ENCODE measurements around the gene PERCC1. TPM values are rescaled to one million over a fixed set of nuclear protein-coding genes. Genes with fewer than 3 reads are reported as not detected.

The PERCC1 gene
- total RNA-seq, 3 donors from 2014 or later = 0.22 to 0.29 TPM; not detected in 1

GRCh38 chr16:1445518-1446203 is 14.8 kb downstream of the PERCC1 start:
- Mint-ChIP-seq H3K9me3 (no peaks in the 10 kb centered on the region), H3K36me3 (ENCODE audit: insufficient read depth) (peaks cover 2% of the 10 kb centered on the region), H3K4me1 (ENCODE audit: low read depth) (no peaks in the 10 kb centered on the region), H3K4me3 (no peak overlapping the region), H3K27me3 (ENCODE audit: low read depth) (no peaks in the 10 kb centered on the region)
- ATAC-seq (no peak), DNase-seq (no peak)

- DNase-seq (no peak), ATAC-seq (no peak)
- Mint-ChIP-seq H3K4me1 (ENCODE audit: low read depth) (no peaks in the 10 kb centered on the region), H3K4me3 (no peak overlapping the region), H3K27me3 (ENCODE audit: low read depth) (no peaks in the 10 kb centered on the region), H3K9me3 (no peaks in the 10 kb centered on the region), H3K36me3 (ENCODE audit: insufficient read depth) (peaks cover 2% of the 10 kb centered on the region)
These were observed 15.6 kb downstream of the PERCC1 start for GRCh38 chr16:1446296-1447080.

- Mint-ChIP-seq H3K9me3 (no peaks in the 10 kb centered on the region), H3K36me3 (ENCODE audit: insufficient read depth) (peaks cover 2% of the 10 kb centered on the region), H3K4me3 (no peak overlapping the region), H3K27me3 (ENCODE audit: low read depth) (no peaks in the 10 kb centered on the region), H3K4me1 (ENCODE audit: low read depth) (no peaks in the 10 kb centered on the region)
- ATAC-seq (no peak), DNase-seq (no peak)
These were observed 17.1 kb downstream of the PERCC1 start for GRCh38 chr16:1447965-1448364.

GRCh38 chr16:1448536-1449116 is 17.7 kb downstream of the PERCC1 start:
- Mint-ChIP-seq H3K4me3 (no peak overlapping the region), H3K36me3 (ENCODE audit: insufficient read depth) (peaks cover 2% of the 10 kb centered on the region), H3K9me3 (no peaks in the 10 kb centered on the region), H3K4me1 (ENCODE audit: low read depth) (no peaks in the 10 kb centered on the region), H3K27me3 (ENCODE audit: low read depth) (no peaks in the 10 kb centered on the region)
- no peak for DNase-seq
- no peak for ATAC-seq

- no peak overlapping the region for H3K4me3 Mint-ChIP-seq
- ATAC-seq (no peak), DNase-seq (no peak)
- peaks cover 2% of the 10 kb centered on the region for H3K36me3 Mint-ChIP-seq (ENCODE audit: insufficient read depth)
- H3K9me3 Mint-ChIP-seq = no peaks in the 10 kb centered on the region
- H3K4me1 Mint-ChIP-seq (ENCODE audit: low read depth) = no peaks in the 10 kb centered on the region
- H3K27me3 Mint-ChIP-seq (ENCODE audit: low read depth) = no peaks in the 10 kb centered on the region
These were observed 18.4 kb downstream of the PERCC1 start for GRCh38 chr16:1449201-1449788.

- DNase-seq (no peak), ATAC-seq (no peak)
- Mint-ChIP-seq H3K4me1 (ENCODE audit: low read depth) (no peaks in the 10 kb centered on the region), H3K27me3 (ENCODE audit: low read depth) (no peaks in the 10 kb centered on the region), H3K4me3 (no peak overlapping the region), H3K36me3 (ENCODE audit: insufficient read depth) (peaks cover 2% of the 10 kb centered on the region), H3K9me3 (no peaks in the 10 kb centered on the region)
These were observed 19.3 kb downstream of the PERCC1 start for GRCh38 chr16:1450218-1450617.

GRCh38 chr16:1450841-1451240 is 20.0 kb downstream of the PERCC1 start:
- Mint-ChIP-seq H3K4me3 (no peak overlapping the region), H3K36me3 (ENCODE audit: insufficient read depth) (peaks cover 2% of the 10 kb centered on the region)
- no peak for ATAC-seq

GRCh38 chr16:1451702-1452392 is 21.0 kb downstream of the PERCC1 start:
- H3K27me3 Mint-ChIP-seq (ENCODE audit: low read depth) = no peaks in the 10 kb centered on the region
- no peak for DNase-seq
- no peak overlapping the region for H3K4me3 Mint-ChIP-seq
- H3K36me3 Mint-ChIP-seq (ENCODE audit: insufficient read depth) = peaks cover 2% of the 10 kb centered on the region
- ATAC-seq = no peak
- H3K9me3 Mint-ChIP-seq = no peaks in the 10 kb centered on the region
- no peaks in the 10 kb centered on the region for H3K4me1 Mint-ChIP-seq (ENCODE audit: low read depth)

More at GRCh38 chr16:1450841-1451240, 20.0 kb downstream of the PERCC1 start:
- Mint-ChIP-seq H3K4me1 (ENCODE audit: low read depth) (no peaks in the 10 kb centered on the region), H3K9me3 (no peaks in the 10 kb centered on the region), H3K27me3 (ENCODE audit: low read depth) (no peaks in the 10 kb centered on the region)
- DNase-seq = no peak

GRCh38 chr16:1452530-1452929 is 21.7 kb downstream of the PERCC1 start:
- H3K4me3 Mint-ChIP-seq = no peak overlapping the region
- H3K4me1 Mint-ChIP-seq (ENCODE audit: low read depth) = no peaks in the 10 kb centered on the region
- DNase-seq (no peak), ATAC-seq (no peak)
- H3K9me3 Mint-ChIP-seq = no peaks in the 10 kb centered on the region
- H3K27me3 Mint-ChIP-seq (ENCODE audit: low read depth) = no peaks in the 10 kb centered on the region
- peaks cover 2% of the 10 kb centered on the region for H3K36me3 Mint-ChIP-seq (ENCODE audit: insufficient read depth)

GRCh38 chr16:1453316-1453715 is 22.4 kb downstream of the PERCC1 start:
- Mint-ChIP-seq H3K4me3 (no peak overlapping the region), H3K9me3 (no peaks in the 10 kb centered on the region), H3K4me1 (ENCODE audit: low read depth) (no peaks in the 10 kb centered on the region), H3K36me3 (ENCODE audit: insufficient read depth) (peaks cover 2% of the 10 kb centered on the region), H3K27me3 (ENCODE audit: low read depth) (no peaks in the 10 kb centered on the region)
- no peak for DNase-seq
- no peak for ATAC-seq

- no peak for DNase-seq
- H3K36me3 Mint-ChIP-seq (ENCODE audit: insufficient read depth) = no peaks in the 10 kb centered on the region
- H3K4me3 Mint-ChIP-seq = no peak overlapping the region
These were observed 23.7 kb downstream of the PERCC1 start for GRCh38 chr16:1454561-1454960.

GRCh38 chr16:1455190-1456171 is 24.6 kb downstream of the PERCC1 start:
- H3K9me3 Mint-ChIP-seq = no peaks in the 10 kb centered on the region
- ATAC-seq (no peak), DNase-seq (no peak)
- no peaks in the 10 kb centered on the region for H3K36me3 Mint-ChIP-seq (ENCODE audit: insufficient read depth)
- H3K4me3 Mint-ChIP-seq = no peak overlapping the region
- no peaks in the 10 kb centered on the region for H3K4me1 Mint-ChIP-seq (ENCODE audit: low read depth)
- H3K27me3 Mint-ChIP-seq (ENCODE audit: low read depth) = no peaks in the 10 kb centered on the region

More at GRCh38 chr16:1454561-1454960, 23.7 kb downstream of the PERCC1 start:
- Mint-ChIP-seq H3K27me3 (ENCODE audit: low read depth) (no peaks in the 10 kb centered on the region), H3K9me3 (no peaks in the 10 kb centered on the region), H3K4me1 (ENCODE audit: low read depth) (no peaks in the 10 kb centered on the region)
- no peak for ATAC-seq

- no peak for DNase-seq
- no peaks in the 10 kb centered on the region for H3K36me3 Mint-ChIP-seq (ENCODE audit: insufficient read depth)
- H3K27me3 Mint-ChIP-seq (ENCODE audit: low read depth) = no peaks in the 10 kb centered on the region
- ATAC-seq = no peak
- H3K4me1 Mint-ChIP-seq (ENCODE audit: low read depth) = no peaks in the 10 kb centered on the region
- no peak overlapping the region for H3K4me3 Mint-ChIP-seq
- H3K9me3 Mint-ChIP-seq = no peaks in the 10 kb centered on the region
These were observed 26.1 kb downstream of the PERCC1 start for GRCh38 chr16:1456951-1457350.

All from activated T-cell treated with anti-CD3 and anti-CD28 coated beads, Interleukin-2, amount 50 U/mL, for 4 hours (primary cell).